ENCODE results near the gene BCAR3. TPM values are rescaled to one million over a fixed set of nuclear protein-coding genes. Genes with fewer than 3 reads are reported as not detected.

The BCAR3 gene
- total RNA-seq, 1 experiment from 2014 or later, result 33.9 TPM

GRCh38 chr1:93704052-93704451, 22.4 kb upstream of the BCAR3 start:
- H3K4me1 ChIP-seq (ENCODE audit: control insufficient read depth, insufficient read depth, low read length), result peaks cover 15% of the 10 kb centered on the region
- ChIA-PET POLR2A (no interaction called here), CTCF (no interaction called here)
- in situ Hi-C loops (cut with HindIII; ENCODE audit: low pct_unique_long_range_greater_than_20kb, low sequenced_read_pairs) (no loop called here), intact Hi-C loops (cut with micrococcal nuclease; ENCODE audit: unreplicated experiment) (no loop called here)
- H3K27ac ChIP-seq (ENCODE audit: low read length), result no peak overlapping the region; the same call in 1 of the 2 replicates
- H3K9me3 ChIP-seq (ENCODE audit: control insufficient read depth, insufficient read depth, low read depth, low read length), result no peaks in the 10 kb centered on the region
- TF ChIP-seq, protein P1, sequence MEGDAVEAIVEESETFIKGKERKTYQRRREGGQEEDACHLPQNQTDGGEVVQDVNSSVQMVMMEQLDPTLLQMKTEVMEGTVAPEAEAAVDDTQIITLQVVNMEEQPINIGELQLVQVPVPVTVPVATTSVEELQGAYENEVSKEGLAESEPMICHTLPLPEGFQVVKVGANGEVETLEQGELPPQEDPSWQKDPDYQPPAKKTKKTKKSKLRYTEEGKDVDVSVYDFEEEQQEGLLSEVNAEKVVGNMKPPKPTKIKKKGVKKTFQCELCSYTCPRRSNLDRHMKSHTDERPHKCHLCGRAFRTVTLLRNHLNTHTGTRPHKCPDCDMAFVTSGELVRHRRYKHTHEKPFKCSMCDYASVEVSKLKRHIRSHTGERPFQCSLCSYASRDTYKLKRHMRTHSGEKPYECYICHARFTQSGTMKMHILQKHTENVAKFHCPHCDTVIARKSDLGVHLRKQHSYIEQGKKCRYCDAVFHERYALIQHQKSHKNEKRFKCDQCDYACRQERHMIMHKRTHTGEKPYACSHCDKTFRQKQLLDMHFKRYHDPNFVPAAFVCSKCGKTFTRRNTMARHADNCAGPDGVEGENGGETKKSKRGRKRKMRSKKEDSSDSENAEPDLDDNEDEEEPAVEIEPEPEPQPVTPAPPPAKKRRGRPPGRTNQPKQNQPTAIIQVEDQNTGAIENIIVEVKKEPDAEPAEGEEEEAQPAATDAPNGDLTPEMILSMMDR (IDR thresholded peaks at IDR 0.05), result no peak
- TF ChIP-seq SIN3A (IDR thresholded peaks at IDR 0.05; ENCODE audit: borderline replicate concordance, insufficient read depth, low read depth, low read length) (no peak), TCF7L2 (IDR thresholded peaks at IDR 0.05; ENCODE audit: low read depth, low read length) (no peak), POLR2AphosphoS5 (IDR thresholded peaks at IDR 0.05; ENCODE audit: low read depth, low read length) (no peak)
- TF ChIP-seq, protein P2, sequence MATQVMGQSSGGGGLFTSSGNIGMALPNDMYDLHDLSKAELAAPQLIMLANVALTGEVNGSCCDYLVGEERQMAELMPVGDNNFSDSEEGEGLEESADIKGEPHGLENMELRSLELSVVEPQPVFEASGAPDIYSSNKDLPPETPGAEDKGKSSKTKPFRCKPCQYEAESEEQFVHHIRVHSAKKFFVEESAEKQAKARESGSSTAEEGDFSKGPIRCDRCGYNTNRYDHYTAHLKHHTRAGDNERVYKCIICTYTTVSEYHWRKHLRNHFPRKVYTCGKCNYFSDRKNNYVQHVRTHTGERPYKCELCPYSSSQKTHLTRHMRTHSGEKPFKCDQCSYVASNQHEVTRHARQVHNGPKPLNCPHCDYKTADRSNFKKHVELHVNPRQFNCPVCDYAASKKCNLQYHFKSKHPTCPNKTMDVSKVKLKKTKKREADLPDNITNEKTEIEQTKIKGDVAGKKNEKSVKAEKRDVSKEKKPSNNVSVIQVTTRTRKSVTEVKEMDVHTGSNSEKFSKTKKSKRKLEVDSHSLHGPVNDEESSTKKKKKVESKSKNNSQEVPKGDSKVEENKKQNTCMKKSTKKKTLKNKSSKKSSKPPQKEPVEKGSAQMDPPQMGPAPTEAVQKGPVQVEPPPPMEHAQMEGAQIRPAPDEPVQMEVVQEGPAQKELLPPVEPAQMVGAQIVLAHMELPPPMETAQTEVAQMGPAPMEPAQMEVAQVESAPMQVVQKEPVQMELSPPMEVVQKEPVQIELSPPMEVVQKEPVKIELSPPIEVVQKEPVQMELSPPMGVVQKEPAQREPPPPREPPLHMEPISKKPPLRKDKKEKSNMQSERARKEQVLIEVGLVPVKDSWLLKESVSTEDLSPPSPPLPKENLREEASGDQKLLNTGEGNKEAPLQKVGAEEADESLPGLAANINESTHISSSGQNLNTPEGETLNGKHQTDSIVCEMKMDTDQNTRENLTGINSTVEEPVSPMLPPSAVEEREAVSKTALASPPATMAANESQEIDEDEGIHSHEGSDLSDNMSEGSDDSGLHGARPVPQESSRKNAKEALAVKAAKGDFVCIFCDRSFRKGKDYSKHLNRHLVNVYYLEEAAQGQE (IDR thresholded peaks at IDR 0.05; ENCODE audit: insufficient read depth in 1 of 2, low read depth in 2 of 2, low read length in 1 of 2), result no peak
- no peaks in the 10 kb centered on the region for H3K36me3 ChIP-seq (ENCODE audit: control insufficient read depth, insufficient read depth, low read length)
- ATAC-seq (no peak), DNase-seq (ENCODE audit: low read depth, low spot score) (no peak)
- no TSS peak for BruUV-seq (replicated peaks)
- H3K4me3 ChIP-seq (ENCODE audit: low read depth in 2 of 2, low read length in 2 of 2), result no peak overlapping the region
- no peaks in the 10 kb centered on the region for H3K27me3 ChIP-seq (ENCODE audit: control insufficient read depth, insufficient read depth, low read length)

DNA sequence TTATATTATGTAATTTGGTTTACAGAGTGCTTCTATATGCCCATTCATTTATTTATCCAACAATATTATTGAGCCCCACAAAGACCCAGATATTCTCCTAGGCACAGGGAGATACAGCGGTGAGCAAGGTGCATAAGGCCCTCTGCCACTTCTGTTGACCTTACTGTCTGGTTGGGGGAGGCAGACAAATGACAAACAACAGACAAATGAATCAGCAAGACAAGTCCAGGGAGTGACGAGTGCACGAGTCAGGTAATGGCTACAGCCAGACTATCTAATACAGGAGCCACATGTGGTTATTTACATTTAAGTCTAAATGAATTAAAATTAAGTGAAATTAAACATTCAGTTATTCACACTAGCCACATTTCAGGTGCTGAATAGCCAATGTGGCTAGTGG, 22.0 kb upstream of the BCAR3 start:
- CTCF ChIA-PET, result no interaction called here
- in situ Hi-C loops (cut with HindIII; ENCODE audit: low pct_unique_long_range_greater_than_20kb, low sequenced_read_pairs), result no loop called here
- DNase-seq (ENCODE audit: low read depth, low spot score), result no peak
- Histone ChIP-seq H3K36me3 (ENCODE audit: control insufficient read depth, insufficient read depth, low read length) (no peaks in the 10 kb centered on the region), H3K9me3 (ENCODE audit: control insufficient read depth, insufficient read depth, low read depth, low read length) (no peaks in the 10 kb centered on the region), H3K4me3 (ENCODE audit: low read depth in 2 of 2, low read length in 2 of 2) (no peak overlapping the region), H3K4me1 (ENCODE audit: control insufficient read depth, insufficient read depth, low read length) (peaks cover 15% of the 10 kb centered on the region), H3K27me3 (ENCODE audit: control insufficient read depth, insufficient read depth, low read length) (no peaks in the 10 kb centered on the region), H3K27ac (ENCODE audit: low read length) (no peak overlapping the region; the same call in 1 of the 2 replicates)
- TF ChIP-seq, protein P1 (IDR thresholded peaks at IDR 0.05), result no peak
- TF ChIP-seq POLR2AphosphoS5 (IDR thresholded peaks at IDR 0.05; ENCODE audit: low read depth, low read length), result no peak
- no peak for TF ChIP-seq SIN3A (IDR thresholded peaks at IDR 0.05; ENCODE audit: borderline replicate concordance, insufficient read depth, low read depth, low read length)
- TF ChIP-seq, protein P2 (IDR thresholded peaks at IDR 0.05; ENCODE audit: insufficient read depth in 1 of 2, low read depth in 2 of 2, low read length in 1 of 2), result no peak
- no peak for TF ChIP-seq TCF7L2 (IDR thresholded peaks at IDR 0.05; ENCODE audit: low read depth, low read length)
- no TSS peak for BruUV-seq (replicated peaks)
- intact Hi-C loops (cut with micrococcal nuclease; ENCODE audit: unreplicated experiment), result no loop called here
- no peak for ATAC-seq
- POLR2A ChIA-PET, result no interaction called here

Measured in Panc1 (cell line).